Urothelium cell line (cell line): ENCODE measurements around the gene MPPED2.

ENCODE experiments used
- DNase-seq: peaks from one replicate; pipeline ENCODE4 v3.0.0; 2011; ENCODE audit warnings: low spot score, mixed read lengths
- FAIRE-seq: peaks from 2 replicates; lab custom pipeline; 2011; peaks lifted over from hg19 to GRCh38; lab: Jason Lieb, UNC

Gene MPPED2

GRCh38 chr11:30535818-30536217 lies 50.3 kb downstream of the MPPED2 start:
- FAIRE-seq: no peak
- no peak for DNase-seq

GRCh38 chr11:30533445-30533947 lies 52.7 kb downstream of the MPPED2 start:
- no peak for FAIRE-seq
- DNase-seq: no peak

- no peak for FAIRE-seq
- no peak for DNase-seq
Measured at GRCh38 chr11:30527566-30527965, 58.6 kb downstream of the MPPED2 start.

GRCh38 chr11:30526558-30526957 lies 59.6 kb downstream of the MPPED2 start:
- no peak for FAIRE-seq
- DNase-seq: no peak

GRCh38 chr11:30522536-30523243 lies 63.5 kb downstream of the MPPED2 start:
- DNase-seq (no peak), FAIRE-seq (no peak)

GRCh38 chr11:30521297-30522071 lies 64.7 kb downstream of the MPPED2 start:
- DNase-seq: no peak

GRCh38 chr11:30513087-30513486 lies 73.1 kb downstream of the MPPED2 start:
- no peak for DNase-seq
- no peak for FAIRE-seq

More at GRCh38 chr11:30521297-30522071, 64.7 kb downstream of the MPPED2 start:
- no peak for FAIRE-seq

GRCh38 chr11:30511408-30511807 lies 74.7 kb downstream of the MPPED2 start:
- FAIRE-seq (no peak), DNase-seq (no peak)

GRCh38 chr11:30510750-30511149 lies 75.4 kb downstream of the MPPED2 start:
- DNase-seq (no peak), FAIRE-seq (no peak)

- FAIRE-seq (no peak), DNase-seq (no peak)
Measured at GRCh38 chr11:30509364-30509763, 76.8 kb downstream of the MPPED2 start.

- DNase-seq (no peak), FAIRE-seq (no peak)
Measured at GRCh38 chr11:30508594-30508993, 77.6 kb downstream of the MPPED2 start.

- no peak for DNase-seq
- no peak for FAIRE-seq
Measured at GRCh38 chr11:30505603-30506002, 80.5 kb downstream of the MPPED2 start.

- DNase-seq (no peak), FAIRE-seq (no peak)
Measured at GRCh38 chr11:30504468-30504867, 81.7 kb downstream of the MPPED2 start.

GRCh38 chr11:30503156-30503555 lies 83.0 kb downstream of the MPPED2 start:
- FAIRE-seq (no peak), DNase-seq (no peak)

GRCh38 chr11:30502305-30502704 lies 83.8 kb downstream of the MPPED2 start:
- FAIRE-seq: no peak
- DNase-seq: no peak

- FAIRE-seq (no peak), DNase-seq (no peak)
Measured at GRCh38 chr11:30501744-30502143, 84.4 kb downstream of the MPPED2 start.

- DNase-seq: no peak
- no peak for FAIRE-seq
Measured at GRCh38 chr11:30499940-30500339, 86.2 kb downstream of the MPPED2 start.

GRCh38 chr11:30497600-30497999 lies 88.6 kb downstream of the MPPED2 start:
- no peak for FAIRE-seq
- no peak for DNase-seq

GRCh38 chr11:30496935-30497334 lies 89.2 kb downstream of the MPPED2 start:
- FAIRE-seq (no peak), DNase-seq (no peak)

GRCh38 chr11:30495437-30495836 lies 90.7 kb downstream of the MPPED2 start:
- DNase-seq (no peak), FAIRE-seq (no peak)

GRCh38 chr11:30489511-30489910 lies 96.6 kb downstream of the MPPED2 start:
- FAIRE-seq (no peak), DNase-seq (no peak)

- no peak for FAIRE-seq
- no peak for DNase-seq
Measured at GRCh38 chr11:30489076-30489475, 97.1 kb downstream of the MPPED2 start.
